NCI-H2081 treated with DMSO at 0.1 percent for 48 hours (cell line): Measurements from ENCODE around the gene RTP3.
"Not testable (repeated sequence)": the region's sequence is repeated elsewhere in the genome, so short reads cannot be mapped to it uniquely, and the experiment has no call there.

Experiments used
- DNase-seq: peaks from one replicate; lab custom pipeline; 2025; lab: John Stamatoyannopoulos, UW

The RTP3 gene

DNA sequence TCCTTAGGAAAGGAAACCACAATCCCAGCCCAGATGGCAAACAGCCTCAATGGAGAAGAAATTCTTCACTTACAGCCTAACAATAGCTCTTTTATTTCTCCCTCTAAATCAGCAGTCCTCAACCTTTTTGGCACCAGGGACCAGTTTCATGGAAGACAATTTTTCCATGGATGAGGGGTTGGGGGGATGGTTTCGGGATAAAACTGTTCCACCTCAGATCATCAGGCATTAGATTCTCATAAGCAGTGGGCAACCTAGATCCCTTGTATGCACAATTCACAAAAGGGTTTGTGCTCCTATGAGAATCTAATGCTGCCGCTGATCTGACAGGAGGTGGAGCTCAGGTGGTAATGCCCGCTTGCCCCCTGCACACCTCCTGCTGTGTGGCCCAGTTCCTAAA, 50.8 kb downstream of the RTP3 start:
- not testable (repeated sequence) for DNase-seq

- no peak for DNase-seq
Measured at GRCh38 chr3:46549408-46549904, 51.7 kb downstream of the RTP3 start.

DNA sequence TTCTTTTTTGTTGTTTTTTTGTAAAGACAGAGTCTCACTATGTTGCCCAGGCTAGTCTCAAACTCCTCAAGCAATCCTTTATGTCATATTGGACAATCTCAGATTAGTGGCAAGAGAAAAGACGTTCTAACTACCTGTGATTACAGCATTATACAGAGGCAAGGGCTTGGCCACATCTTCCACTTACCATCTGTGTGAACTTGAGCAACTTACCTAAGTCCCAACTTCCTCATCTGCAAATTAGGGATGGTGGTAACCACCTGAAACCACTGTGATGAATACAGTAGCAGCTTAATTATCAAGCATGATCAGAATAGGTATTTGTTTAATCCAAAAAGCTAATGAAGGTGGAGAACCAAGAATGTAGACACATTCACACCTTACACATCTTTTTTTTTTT, 52.2 kb downstream of the RTP3 start:
- DNase-seq = no peak
